Spleen (tissue), 11 donors: Measurements from ENCODE around the gene TMEM218. TPM values are rescaled to one million over a fixed set of nuclear protein-coding genes. Genes with fewer than 3 reads are reported as not detected.

Experiments used
- DNase-seq: peaks from one replicate; pipeline ENCODE4 v3.0.0-alpha.2; 2020
- H3K27ac ChIP-seq, 8 donors: fragments of 200-600 bp; sonication (generic) in 7 of 8; 1 replicate in 4 of 8; 2 replicates in 4 of 8; pipeline versions ENCODE4 v1.5.0 to v1.8.0; 2016 to 2021; ENCODE audit warnings: inconsistent platforms in 4 of 8, mild to moderate bottlenecking in 4 of 8, moderate library complexity in 1 of 8
- H3K27me3 ChIP-seq, 7 donors: fragments of 200-600 bp; sonication (generic) in 6 of 7; replicated peaks in 1 of 7; 1 replicate in 4 of 7; 2 replicates in 3 of 7; pipeline versions ENCODE4 v1.5.0 to v1.8.0; 2016 to 2021; ENCODE audit warnings: inconsistent platforms in 3 of 7, mild to moderate bottlenecking in 1 of 7
- H3K36me3 ChIP-seq, 6 donors: fragments of 200-600 bp; sonication (generic) in 5 of 6; 1 replicate in 4 of 6; 2 replicates in 2 of 6; pipeline versions ENCODE4 v1.5.0 to v1.8.0; 2016 to 2021; ENCODE audit warnings: inconsistent platforms in 2 of 6
- H3K4me1 ChIP-seq, 6 donors: fragments of 200-600 bp; sonication (generic) in 5 of 6; 1 replicate in 3 of 6; 2 replicates in 3 of 6; pipeline versions ENCODE4 v1.5.0 to v1.8.0; 2016 to 2021; ENCODE audit warnings: inconsistent platforms in 3 of 6
- H3K4me3 ChIP-seq, 8 donors: fragments of 200-600 bp; sonication (generic) in 7 of 8; 1 replicate in 4 of 8; 2 replicates in 4 of 8; pipeline versions ENCODE4 v1.5.0 to v1.8.0; 2016 to 2021; ENCODE audit warnings: inconsistent platforms in 4 of 8, mild to moderate bottlenecking in 4 of 8, moderate library complexity in 2 of 8
- H3K9me3 ChIP-seq, 8 donors: fragments of 200-600 bp; sonication (generic) in 7 of 8; 1 replicate in 4 of 8; 2 replicates in 4 of 8; pipeline versions ENCODE4 v1.5.0 to v1.8.0; 2016 to 2021; ENCODE audit warnings: inconsistent platforms in 4 of 8
- POLR2A ChIP-seq, 3 donors: fragments of 450-650 bp; IDR thresholded peaks; one replicate each; pipeline ENCODE4 v1.5.1; 2017; ENCODE audit warnings: antibody characterized with exemption in 3 of 3, mild to moderate bottlenecking in 1 of 3
- POLR2AphosphoS5 ChIP-seq, 3 donors: sonication (generic); formaldehyde crosslinking; IDR thresholded peaks; one replicate each; pipeline ENCODE4 v1.5.1; 2017; ENCODE audit warnings: antibody characterized with exemption in 3 of 3
- WGBS, 5 donors: extraction: QIAGEN DNeasy Blood & Tissue Kit in 3 of 5; methylation state at CpG; one replicate each; pipeline versions ENCODE4 v1.1.5 to v1.1.7; 2013 to 2018; 5-methylcytosine and 5-hydroxymethylcytosine counted together
- intact Hi-C: fragments of 100-400 bp; cut with DNase I; formaldehyde crosslinking; loops from one replicate; pipeline ENCODE4 v1.15.0; 2023; ENCODE audit warnings: low total_unique reads
- polyA plus RNA-seq, 3 donors: library from polyadenylated mRNA; stranded (reverse); fragments of 200-250 nt; gene quantifications; one replicate each; pipeline ENCODE4 v1.2.1, GENCODE V29; 2013
- total RNA-seq, 7 donors: library from RNA; depleted of rRNA in 3 of 7; stranded (reverse); fragments of >200 nt in 3 of 7; fragmentation: NEBNext Ultra II Directional in 4 of 7; extraction: Animal tissue kit (Norgen Biotek cat#: 25700) in 4 of 7; gene quantifications; one replicate each; pipeline versions ENCODE4 v1.1.0 to v1.2.1, GENCODE V29; 2016 to 2021
- TF ChIP-seq, protein P1 (sequence below), 11 experiments: fragments of 200-600 bp in 7 of 11; fragments of 450-650 bp in 4 of 11; sonication (generic) in 4 of 11; IDR thresholded peaks in 8 of 11; conservative IDR thresholded peaks in 3 of 11; 1 replicate in 7 of 11; 2 replicates in 4 of 11; pipeline versions ENCODE4 v1.4.0 to v1.8.0; 2016 to 2021; ENCODE audit warnings: antibody characterized with exemption in 11 of 11, inconsistent platforms in 4 of 11, mild to moderate bottlenecking in 1 of 11
- donor health status: healthy with polysubstance abuse.
- donor health status: DM: no; HTN: no; CAD: no; lungs with moderate emphysema.
- donor health status: DM: no; HTN: no; CAD: no.
- donor health status: Bipolar disorder and iron deficiency.
- donor health status: healthy.
- donor health status: DM: no; HTN: no; CAD: no.
- donor health status: DM: yes; HTN: yes; CAD: no.

TMEM218 gene
- total and polyA plus RNA-seq, 10 donors: 12.0 to 34.7 (median 20.7) TPM

DNA sequence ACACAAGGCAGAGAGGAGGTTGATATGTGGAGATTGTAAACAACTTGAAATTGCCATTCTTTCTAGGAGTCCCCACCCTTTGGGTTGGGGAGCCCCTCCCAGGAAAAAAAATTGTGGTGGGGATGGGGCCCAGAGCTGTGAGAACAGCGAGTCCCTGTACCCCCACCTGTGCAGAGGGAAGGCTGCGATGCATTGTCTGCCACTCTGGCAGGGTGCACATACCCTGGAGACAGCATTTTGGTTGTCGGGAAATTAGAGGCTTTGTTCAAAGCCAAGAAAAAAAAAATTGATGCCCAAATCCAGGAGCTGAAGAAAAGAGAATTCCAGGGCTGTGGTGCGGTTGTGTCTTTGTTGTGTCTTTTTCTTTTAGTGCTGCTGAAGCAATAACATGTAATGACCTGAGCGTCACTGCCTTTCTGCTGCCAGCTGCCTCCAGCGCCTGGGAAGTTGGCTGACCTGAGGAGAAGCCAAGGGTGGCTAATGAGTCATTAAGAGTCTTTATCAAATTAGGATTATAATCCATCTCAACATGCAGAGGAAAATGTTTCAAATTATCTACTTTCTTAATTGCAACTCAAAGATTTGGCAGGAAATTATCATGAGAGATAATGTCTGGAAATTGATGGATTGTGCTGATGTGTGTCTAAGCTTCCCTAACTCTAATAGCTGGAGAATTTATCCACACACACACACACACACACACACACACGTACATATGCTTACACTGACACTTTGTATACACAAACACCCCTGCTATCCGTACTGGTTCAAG lies 45.1 kb upstream of the TMEM218 start:
- intact Hi-C loops: no loop called here
- WGBS, 5 donors: 79 to 89% (median 83%) methylated on average over 8 of the region's 8 CpGs
- DNase-seq: peak; percentile 32

DNA sequence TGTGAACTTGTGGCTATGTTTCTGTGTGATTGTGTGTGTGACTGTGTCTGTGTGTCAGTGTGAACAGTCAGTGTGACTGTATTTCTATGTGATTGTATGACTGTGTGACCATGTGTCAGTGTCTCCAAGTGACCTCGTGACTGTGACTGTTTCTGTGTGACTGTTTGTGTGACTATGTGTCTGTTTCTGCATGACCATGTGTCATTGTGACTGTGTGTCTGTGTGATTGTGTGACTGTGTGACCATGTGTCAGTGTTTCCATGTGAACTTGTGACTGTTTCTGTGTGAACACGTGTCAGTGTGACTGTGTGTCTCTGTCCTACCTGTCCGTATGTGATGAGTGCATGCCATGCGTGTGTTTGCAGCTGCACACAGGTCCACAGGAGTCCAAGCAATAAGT lies 44.3 kb upstream of the TMEM218 start:
- DNase-seq: no peak
- Histone ChIP-seq H3K27ac (no peak overlapping the region), H3K27me3 (peaks cover 0 to 49% (median 0%) of the 10 kb centered on the region in 7 donors), H3K4me1 (no peaks in the 10 kb centered on the region), H3K36me3 (no peaks in the 10 kb centered on the region), H3K9me3 (no peaks in the 10 kb centered on the region), H3K4me3 (no peak overlapping the region)
- TF ChIP-seq, protein P1, sequence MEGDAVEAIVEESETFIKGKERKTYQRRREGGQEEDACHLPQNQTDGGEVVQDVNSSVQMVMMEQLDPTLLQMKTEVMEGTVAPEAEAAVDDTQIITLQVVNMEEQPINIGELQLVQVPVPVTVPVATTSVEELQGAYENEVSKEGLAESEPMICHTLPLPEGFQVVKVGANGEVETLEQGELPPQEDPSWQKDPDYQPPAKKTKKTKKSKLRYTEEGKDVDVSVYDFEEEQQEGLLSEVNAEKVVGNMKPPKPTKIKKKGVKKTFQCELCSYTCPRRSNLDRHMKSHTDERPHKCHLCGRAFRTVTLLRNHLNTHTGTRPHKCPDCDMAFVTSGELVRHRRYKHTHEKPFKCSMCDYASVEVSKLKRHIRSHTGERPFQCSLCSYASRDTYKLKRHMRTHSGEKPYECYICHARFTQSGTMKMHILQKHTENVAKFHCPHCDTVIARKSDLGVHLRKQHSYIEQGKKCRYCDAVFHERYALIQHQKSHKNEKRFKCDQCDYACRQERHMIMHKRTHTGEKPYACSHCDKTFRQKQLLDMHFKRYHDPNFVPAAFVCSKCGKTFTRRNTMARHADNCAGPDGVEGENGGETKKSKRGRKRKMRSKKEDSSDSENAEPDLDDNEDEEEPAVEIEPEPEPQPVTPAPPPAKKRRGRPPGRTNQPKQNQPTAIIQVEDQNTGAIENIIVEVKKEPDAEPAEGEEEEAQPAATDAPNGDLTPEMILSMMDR (IDR thresholded peaks at IDR 0.05 in 8 of 11, conservative IDR thresholded peaks at IDR 0.05 in 3 of 11): no peak
- TF ChIP-seq POLR2A (IDR thresholded peaks at IDR 0.05) (no peak), POLR2AphosphoS5 (IDR thresholded peaks at IDR 0.05) (no peak)
- intact Hi-C loops: no loop called here
- 69 to 93% (median 86%) methylated on average over 4 of the region's 4 CpGs for WGBS, 5 donors

More for the DNA sequence above, 45.1 kb upstream of the TMEM218 start:
- Histone ChIP-seq H3K36me3 (no peaks in the 10 kb centered on the region), H3K9me3 (no peaks in the 10 kb centered on the region), H3K4me1 (no peaks in the 10 kb centered on the region), H3K4me3 (no peak overlapping the region), H3K27me3 (peaks cover 0 to 50% (median 0%) of the 10 kb centered on the region in 7 donors), H3K27ac (no peak overlapping the region)
- TF ChIP-seq POLR2AphosphoS5 (IDR thresholded peaks at IDR 0.05) (no peak), POLR2A (IDR thresholded peaks at IDR 0.05) (no peak)

DNA sequence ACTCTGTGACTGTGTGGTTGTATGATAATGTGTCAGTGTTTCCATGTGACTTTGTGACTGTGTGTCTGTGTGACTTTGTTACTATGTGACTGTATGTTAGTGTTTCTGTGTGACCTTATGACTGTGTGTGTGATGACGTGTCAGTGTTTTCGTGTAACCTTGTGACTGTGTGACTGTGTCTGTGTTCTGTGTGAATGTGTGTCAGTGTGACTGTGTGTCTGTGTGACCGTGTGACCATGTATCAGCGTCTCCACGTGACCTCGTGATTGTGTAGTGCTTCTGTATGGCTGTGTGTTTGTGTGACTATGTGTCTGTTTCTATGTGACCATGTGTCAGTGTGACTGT lies 43.6 kb upstream of the TMEM218 start:
- H3K36me3 ChIP-seq: no peaks in the 10 kb centered on the region
- intact Hi-C loops: no loop called here
- no peak overlapping the region for H3K27ac ChIP-seq
- no peaks in the 10 kb centered on the region for H3K9me3 ChIP-seq
- no peak for DNase-seq
- TF ChIP-seq, protein P1 (IDR thresholded peaks at IDR 0.05 in 8 of 11, conservative IDR thresholded peaks at IDR 0.05 in 3 of 11): no peak
- TF ChIP-seq POLR2A (IDR thresholded peaks at IDR 0.05) (no peak), POLR2AphosphoS5 (IDR thresholded peaks at IDR 0.05) (no peak)
- no peak overlapping the region for H3K4me3 ChIP-seq
- 87 to 93% (median 91%) methylated on average over 6 of the region's 6 CpGs for WGBS, 5 donors
- H3K4me1 ChIP-seq: no peaks in the 10 kb centered on the region
- H3K27me3 ChIP-seq: peaks cover 0 to 42% (median 0%) of the 10 kb centered on the region in 7 donors

DNA sequence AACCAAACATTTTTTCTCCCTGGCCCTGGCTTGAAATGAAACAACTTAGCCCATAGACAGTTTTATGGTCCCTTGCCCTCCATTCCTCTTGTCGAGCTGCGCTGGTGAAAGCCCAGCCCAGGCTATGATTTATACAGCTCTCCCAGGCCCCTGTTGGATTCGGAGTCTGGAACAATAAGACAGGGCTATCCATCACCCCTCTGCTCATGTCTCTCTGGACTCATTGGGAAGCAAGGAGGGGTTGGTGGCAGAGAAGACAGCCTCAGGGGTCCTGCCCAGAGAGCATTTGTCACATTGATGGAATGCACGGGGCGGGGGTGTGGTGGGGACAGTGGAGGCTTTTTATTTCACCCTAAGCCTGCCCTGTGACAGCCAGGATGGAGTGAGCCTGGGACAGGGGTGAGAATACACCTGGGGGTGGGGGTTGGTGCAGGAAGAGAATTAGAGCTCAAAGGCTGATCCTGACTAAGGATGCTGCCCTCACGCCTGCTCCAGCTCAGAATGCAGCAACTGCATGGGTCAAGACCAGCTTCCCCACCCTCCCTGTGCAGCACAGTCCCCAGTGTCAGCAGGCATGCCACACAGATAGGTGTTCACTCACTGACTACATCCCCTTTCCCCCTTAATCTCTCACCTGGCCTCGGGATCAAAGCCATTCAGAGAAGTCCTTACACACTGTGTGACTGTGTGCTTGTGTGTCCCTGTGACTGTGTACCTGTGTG lies 43.1 kb upstream of the TMEM218 start:
- Histone ChIP-seq H3K4me3 (no peak overlapping the region), H3K27ac (no peak overlapping the region), H3K36me3 (no peaks in the 10 kb centered on the region), H3K4me1 (no peaks in the 10 kb centered on the region), H3K27me3 (peaks cover 0 to 38% (median 0%) of the 10 kb centered on the region in 7 donors), H3K9me3 (no peaks in the 10 kb centered on the region)
- TF ChIP-seq POLR2AphosphoS5 (IDR thresholded peaks at IDR 0.05) (no peak), POLR2A (IDR thresholded peaks at IDR 0.05) (no peak)
- TF ChIP-seq, protein P1 (IDR thresholded peaks at IDR 0.05 in 8 of 11, conservative IDR thresholded peaks at IDR 0.05 in 3 of 11): no peak
- 45 to 61% (median 51%) methylated on average over 7 of the region's 7 CpGs for WGBS, 5 donors
- intact Hi-C loops: no loop called here
- DNase-seq: peak; percentile 18
